SU-DHL-6 (cell line): Measurements from ENCODE around the gene CREB5.

Experiments used
- H2AFZ ChIP-seq: fragments of 200-600 bp; sonication (generic); 2 replicates; pipeline ENCODE4 v1.6.1; 2014; ENCODE audit warnings: low read depth, mild to moderate bottlenecking, moderate library complexity, mixed read lengths, antibody characterized with exemption, low read length; ENCODE audit not compliant: severe bottlenecking
- H3F3A ChIP-seq: fragments of 200-600 bp; shearing (Covaris generic); 2 replicates; pipeline ENCODE4 v1.6.0; 2016; ENCODE audit warnings: antibody characterized with exemption, mild to moderate bottlenecking; ENCODE audit not compliant: insufficient read depth
- H3K27ac ChIP-seq: fragments of 200-600 bp; sonication (generic); 2 replicates; pipeline ENCODE4 v1.5.1; 2016; ENCODE audit warnings: low read depth, mild to moderate bottlenecking, low read length, moderate library complexity, mixed read lengths
- H3K27me3 ChIP-seq: fragments of 200-600 bp; sonication (generic), shearing (Covaris generic); 2 replicates; pipeline ENCODE4 v1.6.0; 2014; ENCODE audit warnings: mild to moderate bottlenecking, low read length
- H3K36me3 ChIP-seq: fragments of 200-600 bp; sonication (generic); 2 replicates; pipeline ENCODE4 v1.6.1; 2014; ENCODE audit warnings: mild to moderate bottlenecking, low read length, mixed read lengths
- H3K4me2 ChIP-seq: fragments of 300-600, 200-600 bp; shearing (Covaris generic), sonication (generic); 2 replicates; pipeline ENCODE4 v1.6.0; 2014; ENCODE audit warnings: low read length, low read depth, mild to moderate bottlenecking; ENCODE audit not compliant: poor library complexity, severe bottlenecking
- H3K4me3 ChIP-seq: fragments of 200-600 bp; sonication (generic); 2 replicates; pipeline ENCODE4 v1.5.1; 2014; ENCODE audit warnings: antibody characterized with exemption, low read length, mild to moderate bottlenecking, mixed read lengths; ENCODE audit not compliant: insufficient read depth, poor library complexity, severe bottlenecking
- H3K79me2 ChIP-seq: fragments of 200-600 bp; sonication (generic); 2 replicates; pipeline ENCODE4 v1.6.1; 2014; ENCODE audit warnings: mild to moderate bottlenecking, low read length, moderate library complexity; ENCODE audit not compliant: insufficient read depth
- H3K9ac ChIP-seq: fragments of 200-600 bp; sonication (generic); 2 replicates; pipeline ENCODE4 v1.7.0; 2014; ENCODE audit warnings: mild to moderate bottlenecking, low read length
- H3K9me2 ChIP-seq: fragments of 200-600 bp; sonication (generic); replicated peaks from 2 replicates; pipeline ENCODE4 v1.6.1; 2014; ENCODE audit warnings: low read length; ENCODE audit not compliant: insufficient read depth
- H3K9me3 ChIP-seq: fragments of 200-600 bp; sonication (generic); 2 replicates; pipeline ENCODE4 v1.6.1; 2014; ENCODE audit warnings: low read length, mixed read lengths; ENCODE audit not compliant: insufficient read depth
- H4K20me1 ChIP-seq: fragments of 200-600 bp; sonication (generic); 2 replicates; pipeline ENCODE4 v1.6.1; 2014; ENCODE audit warnings: low read depth, mild to moderate bottlenecking, antibody characterized with exemption, low read length, moderate library complexity, mixed read lengths
- CTCF ChIP-seq: fragments of 200-600 bp; sonication (generic); IDR thresholded peaks from one replicate; pipeline ENCODE4 v1.5.1; 2017; ENCODE audit warnings: antibody characterized with exemption, mild to moderate bottlenecking, low read length, moderate library complexity; ENCODE audit not compliant: insufficient read depth, poor library complexity, severe bottlenecking
- EZH2phosphoT487 ChIP-seq: fragments of 200-600 bp; sonication (generic), shearing (Covaris generic); conservative IDR thresholded peaks from 2 replicates; pipeline ENCODE4 v1.6.1; 2018; ENCODE audit warnings: mild to moderate bottlenecking, antibody characterized with exemption, low read length, moderate library complexity, mixed read lengths

The CREB5 gene

GRCh38 chr7:28410628-28411531, 1.4 kb upstream of the CREB5 start:
- no peaks in the 10 kb centered on the region for H3K27me3 ChIP-seq
- no peaks in the 10 kb centered on the region for H3K36me3 ChIP-seq
- no peaks in the 10 kb centered on the region for H3K9me3 ChIP-seq
- peak overlapping the region; percentile 79 for H2AFZ ChIP-seq
- peak overlapping the region; percentile 68 for H3K4me3 ChIP-seq
- no peak for TF ChIP-seq EZH2phosphoT487
- TF ChIP-seq CTCF, result no peak
- no peaks in the 10 kb centered on the region for H3K9me2 ChIP-seq
- H3K27ac ChIP-seq, result no peak overlapping the region
- H4K20me1 ChIP-seq, result no peaks in the 10 kb centered on the region
- H3K9ac ChIP-seq, result peak overlapping the region; percentile 33
- peak overlapping the region; percentile 88 for H3K4me2 ChIP-seq
- no peaks in the 10 kb centered on the region for H3K79me2 ChIP-seq
- no peaks in the 10 kb centered on the region for H3F3A ChIP-seq

- no peaks in the 10 kb centered on the region for H3F3A ChIP-seq
- H3K9me2 ChIP-seq, result no peaks in the 10 kb centered on the region
- H3K27me3 ChIP-seq, result no peaks in the 10 kb centered on the region
- no peaks in the 10 kb centered on the region for H3K9me3 ChIP-seq
- H2AFZ ChIP-seq, result no peak overlapping the region
- no peak overlapping the region for H3K9ac ChIP-seq
- H3K4me2 ChIP-seq, result no peak overlapping the region
- H4K20me1 ChIP-seq, result no peaks in the 10 kb centered on the region
- no peaks in the 10 kb centered on the region for H3K36me3 ChIP-seq
- no peaks in the 10 kb centered on the region for H3K79me2 ChIP-seq
- no peak for TF ChIP-seq CTCF
- TF ChIP-seq EZH2phosphoT487, result no peak
- no peak overlapping the region for H3K4me3 ChIP-seq
- H3K27ac ChIP-seq, result no peak overlapping the region
These were observed 693 bp downstream of the CREB5 start for GRCh38 chr7:28413011-28413410.

GRCh38 chr7:28414453-28414852, 2.1 kb downstream of the CREB5 start:
- H3K27me3 ChIP-seq, result no peaks in the 10 kb centered on the region
- TF ChIP-seq EZH2phosphoT487 (no peak), CTCF (no peak)

More at GRCh38 chr7:28414453-28414852, 2.1 kb downstream of the CREB5 start:
- no peak overlapping the region for H3K9ac ChIP-seq
- no peaks in the 10 kb centered on the region for H3K36me3 ChIP-seq
- H3F3A ChIP-seq, result no peaks in the 10 kb centered on the region
- no peaks in the 10 kb centered on the region for H3K9me3 ChIP-seq
- H3K4me3 ChIP-seq, result no peak overlapping the region
- no peaks in the 10 kb centered on the region for H3K79me2 ChIP-seq
- H3K9me2 ChIP-seq, result no peaks in the 10 kb centered on the region
- no peak overlapping the region for H3K27ac ChIP-seq
- H3K4me2 ChIP-seq, result no peak overlapping the region
- H2AFZ ChIP-seq, result no peak overlapping the region
- no peaks in the 10 kb centered on the region for H4K20me1 ChIP-seq
